Adrenal gland (tissue), 5 donors: Measurements from ENCODE around the gene ZC3H12A.
"Not testable (repeated sequence)": the region's sequence is repeated elsewhere in the genome, so short reads cannot be mapped to it uniquely, and the experiment has no call there.

Source experiments
- CTCF ChIP-seq, 6 experiments: fragments of 450-650 bp in 4 of 6; fragments of 200-600 bp in 2 of 6; sonication (generic) in 1 of 6; IDR thresholded peaks; 1 replicate in 5 of 6; 2 replicates in 1 of 6; pipeline versions ENCODE4 v1.5.1 to v1.8.0; 2016 to 2021; ENCODE audit warnings: antibody characterized with exemption in 6 of 6, mild to moderate bottlenecking in 2 of 6, moderate library complexity in 1 of 6
- POLR2A ChIP-seq, 2 donors: fragments of 450-650 bp; IDR thresholded peaks; one replicate each; pipeline ENCODE4 v1.6.1; 2017; ENCODE audit warnings: antibody characterized with exemption in 2 of 2, mild to moderate bottlenecking in 2 of 2, moderate library complexity in 1 of 2
- donor health status: DM: no; HTN: no; CAD: no.

GRCh38 chr1:37532418-37533156, 58.2 kb downstream of the ZC3H12A start:
- not testable (repeated sequence) for TF ChIP-seq CTCF, POLR2A (IDR thresholded peaks at IDR 0.05)
